ENCODE measurements around the gene EIF3D. TPM values are rescaled to one million over a fixed set of nuclear protein-coding genes. Genes with fewer than 3 reads are reported as not detected.
"Not testable (repeated sequence)": the region's sequence is repeated elsewhere in the genome, so short reads cannot be mapped to it uniquely, and the experiment has no call there.

The EIF3D gene
- total RNA-seq, 6 experiments from 2014 or later = 163 to 177 (median 172) TPM

- Mint-ChIP-seq H3K4me1 (ENCODE audit: low read depth) (peaks cover 18% of the 10 kb centered on the region), H3K36me3 (ENCODE audit: low read depth) (peaks cover 29% of the 10 kb centered on the region), H3K4me3 (peak overlapping the region; percentile 97), H3K27me3 (ENCODE audit: insufficient read depth) (peaks cover 2% of the 10 kb centered on the region; the same call in 1 of the 2 replicates), H3K9me3 (no peaks in the 10 kb centered on the region), H3K27ac (peak overlapping the region; percentile 96)
- no peak for TF ChIP-seq CTCF (IDR thresholded peaks at IDR 0.05)
- no peak for DNase-seq
Observed at GRCh38 chr22:36528341-36528740, 625 bp downstream of the EIF3D start.

- Mint-ChIP-seq H3K27ac (no peak overlapping the region), H3K27me3 (ENCODE audit: insufficient read depth) (peaks cover 2% of the 10 kb centered on the region; the same call in 1 of the 2 replicates), H3K4me1 (ENCODE audit: low read depth) (peaks cover 8% of the 10 kb centered on the region), H3K36me3 (ENCODE audit: low read depth) (peaks cover 63% of the 10 kb centered on the region), H3K9me3 (no peaks in the 10 kb centered on the region), H3K4me3 (no peak overlapping the region)
- TF ChIP-seq CTCF (IDR thresholded peaks at IDR 0.05) = no peak
- DNase-seq = no peak
Observed at GRCh38 chr22:36522662-36523061, 6.3 kb downstream of the EIF3D start.

- TF ChIP-seq CTCF (IDR thresholded peaks at IDR 0.05) = no peak
- H3K9me3 Mint-ChIP-seq = no peaks in the 10 kb centered on the region
- peaks cover 2% of the 10 kb centered on the region; the same call in 1 of the 2 replicates for H3K27me3 Mint-ChIP-seq (ENCODE audit: insufficient read depth)
- no peak overlapping the region for H3K27ac Mint-ChIP-seq
- no peak for DNase-seq
- H3K36me3 Mint-ChIP-seq (ENCODE audit: low read depth) = peaks cover 66% of the 10 kb centered on the region
- H3K4me3 Mint-ChIP-seq = no peak overlapping the region
- no peaks in the 10 kb centered on the region for H3K4me1 Mint-ChIP-seq (ENCODE audit: low read depth)
Observed at GRCh38 chr22:36520423-36520822, 8.5 kb downstream of the EIF3D start.

- H3K27me3 Mint-ChIP-seq (ENCODE audit: insufficient read depth); H3K4me1 Mint-ChIP-seq (ENCODE audit: low read depth); H3K4me3 Mint-ChIP-seq; DNase-seq; H3K9me3 Mint-ChIP-seq; H3K27ac Mint-ChIP-seq: not testable (repeated sequence)
- H3K36me3 Mint-ChIP-seq (ENCODE audit: low read depth) = peaks cover 67% of the 10 kb centered on the region
Observed at GRCh38 chr22:36519906-36520305, 9.1 kb downstream of the EIF3D start.

GRCh38 chr22:36514766-36515165 lies 14.2 kb downstream of the EIF3D start:
- Mint-ChIP-seq H3K27ac (no peak overlapping the region), H3K4me1 (ENCODE audit: low read depth) (no peaks in the 10 kb centered on the region), H3K9me3 (no peaks in the 10 kb centered on the region), H3K27me3 (ENCODE audit: insufficient read depth) (peaks cover 2% of the 10 kb centered on the region; the same call in 1 of the 2 replicates), H3K4me3 (no peak overlapping the region), H3K36me3 (ENCODE audit: low read depth) (peaks cover 61% of the 10 kb centered on the region)
- no peak for TF ChIP-seq CTCF (IDR thresholded peaks at IDR 0.05)
- DNase-seq = no peak

GRCh38 chr22:36512991-36513390 lies 16.0 kb downstream of the EIF3D start:
- no peak overlapping the region for H3K4me3 Mint-ChIP-seq
- H3K36me3 Mint-ChIP-seq (ENCODE audit: low read depth) = peaks cover 50% of the 10 kb centered on the region
- H3K4me1 Mint-ChIP-seq (ENCODE audit: low read depth) = no peaks in the 10 kb centered on the region
- peaks cover 2% of the 10 kb centered on the region for H3K27me3 Mint-ChIP-seq (ENCODE audit: insufficient read depth)
- DNase-seq = no peak
- no peak overlapping the region for H3K27ac Mint-ChIP-seq
- H3K9me3 Mint-ChIP-seq = no peaks in the 10 kb centered on the region
- no peak for TF ChIP-seq CTCF (IDR thresholded peaks at IDR 0.05)
